Bronchial epithelial cell (primary cell): Measurements from ENCODE around the gene CDC42EP4. TPM values are rescaled to one million over a fixed set of nuclear protein-coding genes. Genes with fewer than 3 reads are reported as not detected.

ENCODE experiments used
- DNase-seq: peaks from one replicate; pipeline ENCODE4 v3.0.0-alpha.2; 2010; ENCODE audit warnings: low read depth
- FAIRE-seq: peaks from 2 replicates; lab custom pipeline; 2011; peaks lifted over from hg19 to GRCh38; lab: Jason Lieb, UNC
- H3K27me3 ChIP-seq: 2 replicates; pipeline ENCODE4 v1.5.1; 2011; ENCODE audit warnings: low read length; ENCODE audit not compliant: control insufficient read depth, insufficient read depth
- H3K36me3 ChIP-seq: 2 replicates; pipeline ENCODE4 v1.5.1; 2011; ENCODE audit warnings: low read length; ENCODE audit not compliant: control insufficient read depth, insufficient read depth
- H3K4me3 ChIP-seq: 2 replicates; pipeline ENCODE4 v1.5.1; 2011; ENCODE audit warnings: mild to moderate bottlenecking, low read depth, low read length, control low read depth
- CTCF ChIP-seq: IDR thresholded peaks from 2 replicates; pipeline ENCODE4 v1.5.1; 2011; ENCODE audit warnings: mild to moderate bottlenecking, moderate library complexity, low read length, control low read depth, inconsistent platforms; ENCODE audit not compliant: insufficient read depth, severe bottlenecking
- total RNA-seq: library from RNA; depleted of rRNA; stranded (reverse); fragments of >200 nt; gene quantifications from 2 replicates; pipeline ENCODE4 v1.2.1, GENCODE V29; 2014

CDC42EP4 gene
- total RNA-seq, 1 donor from 2014 or later, result 16.8 TPM

- TF ChIP-seq CTCF, result no peak
- no peaks in the 10 kb centered on the region for H3K27me3 ChIP-seq
- no peaks in the 10 kb centered on the region for H3K36me3 ChIP-seq
- FAIRE-seq (no peak), DNase-seq (peak; percentile 23)
- H3K4me3 ChIP-seq, result no peak overlapping the region
Measured at GRCh38 chr17:73261952-73262675, 49.7 kb downstream of the CDC42EP4 start.

- Histone ChIP-seq H3K4me3 (no peak within 1 kb of the TSS), H3K27me3 (no peaks in the 10 kb centered on the region), H3K36me3 (no peaks in the 10 kb centered on the region)
- DNase-seq (no peak), FAIRE-seq (no peak)
- no peak for TF ChIP-seq CTCF
Measured at GRCh38 chr17:73261617-73261951, 50.2 kb downstream of the CDC42EP4 start, which contains the start of gene CPSF4L. TSS of gene CPSF4L (minus strand) at chr17:73261880. CDS start at chr17:73261818, 62 bp downstream.

- no peak for DNase-seq
- Histone ChIP-seq H3K36me3 (no peaks in the 10 kb centered on the region), H3K27me3 (no peaks in the 10 kb centered on the region), H3K4me3 (no peak overlapping the region)
- FAIRE-seq, result no peak
- TF ChIP-seq CTCF, result no peak
Measured at GRCh38 chr17:73257516-73257915, 54.3 kb downstream of the CDC42EP4 start.

- Histone ChIP-seq H3K27me3 (no peaks in the 10 kb centered on the region), H3K36me3 (no peaks in the 10 kb centered on the region), H3K4me3 (no peak overlapping the region)
- no peak for TF ChIP-seq CTCF
- no peak for DNase-seq
- no peak for FAIRE-seq
Measured at GRCh38 chr17:73256220-73256619, 55.6 kb downstream of the CDC42EP4 start.

GRCh38 chr17:73255671-73256181 lies 56.1 kb downstream of the CDC42EP4 start:
- FAIRE-seq, result peak; percentile 89
- no peak overlapping the region for H3K4me3 ChIP-seq
- TF ChIP-seq CTCF, result peak; percentile 96
- no peaks in the 10 kb centered on the region for H3K36me3 ChIP-seq
- DNase-seq, result peak; percentile 67
- no peaks in the 10 kb centered on the region for H3K27me3 ChIP-seq

- no peaks in the 10 kb centered on the region for H3K36me3 ChIP-seq
- no peak overlapping the region for H3K4me3 ChIP-seq
- DNase-seq (no peak), FAIRE-seq (no peak)
- no peak for TF ChIP-seq CTCF
- no peaks in the 10 kb centered on the region for H3K27me3 ChIP-seq
Measured at GRCh38 chr17:73251871-73252270, 59.9 kb downstream of the CDC42EP4 start.
